Ovary (tissue), 9 donors: ENCODE data around the gene FBXO7. TPM values are rescaled to one million over a fixed set of nuclear protein-coding genes. Genes with fewer than 3 reads are reported as not detected.

Experiments used
- DNase-seq, 5 donors: peaks; one replicate each; pipeline ENCODE4 v3.0.0-alpha.2; 2019 to 2020
- H3K27ac ChIP-seq, 2 donors: fragments of 200-600 bp; one replicate each; pipeline versions ENCODE4 v1.5.1 to v1.8.0; 2019 to 2022
- H3K27me3 ChIP-seq: fragments of 200-600 bp; one replicate; pipeline ENCODE4 v1.8.0; 2022
- H3K36me3 ChIP-seq: fragments of 200-600 bp; sonication (generic); one replicate; pipeline ENCODE4 v1.5.1; 2019
- H3K4me1 ChIP-seq: one replicate; pipeline ENCODE4 v1.8.1; 2013; ENCODE audit warnings: mild to moderate bottlenecking, moderate library complexity; ENCODE audit not compliant: insufficient read depth
- H3K4me3 ChIP-seq: fragments of 200-600 bp; sonication (generic); one replicate; pipeline ENCODE4 v1.5.1; 2017
- H3K9me3 ChIP-seq, 2 donors: fragments of 200-600 bp in 1 of 2; sonication (generic) in 1 of 2; one replicate each; pipeline versions ENCODE4 v1.5.1 to v1.8.1; 2013 to 2019; ENCODE audit warnings: mild to moderate bottlenecking in 1 of 2, moderate library complexity in 1 of 2
- EP300 ChIP-seq: sonication (generic); formaldehyde crosslinking; IDR thresholded peaks from one replicate; pipeline ENCODE4 v1.6.1; 2017; ENCODE audit warnings: antibody characterized with exemption
- POLR2A ChIP-seq: fragments of 450-650 bp; IDR thresholded peaks from one replicate; pipeline ENCODE4 v1.6.1; 2017; ENCODE audit warnings: antibody characterized with exemption, mild to moderate bottlenecking, moderate library complexity
- WGBS, 3 donors: extraction: QIAGEN DNeasy Blood & Tissue Kit in 1 of 3; methylation state at CpG; one replicate each; pipeline versions ENCODE4 v1.1.5 to v1.1.7; 2013 to 2017; 5-methylcytosine and 5-hydroxymethylcytosine counted together
- intact Hi-C, 4 donors: fragments of 100-400 bp; cut with DNase I; formaldehyde crosslinking; loops; one replicate each; pipeline versions ENCODE4 v1.11.0 to v1.15.1; 2022 to 2023
- polyA plus RNA-seq, 2 donors: library from polyadenylated mRNA; stranded (reverse); fragments of 200-250 nt in 1 of 2; fragments of 350-450 nt in 1 of 2; fragmentation: Illumina TruSeq in 1 of 2; extraction: RNeasy Lipid Tissue Mini Kit (QIAGEN cat#74804) in 1 of 2; gene quantifications; one replicate each; pipeline ENCODE4 v1.2.3, GENCODE V29; 2013 to 2014
- total RNA-seq, 7 donors: library from RNA; depleted of rRNA in 2 of 7; stranded (reverse); fragments of >200 nt in 2 of 7; fragmentation: NEBNext Ultra II Directional in 3 of 7; extraction: Animal tissue kit (Norgen Biotek cat#: 25700) in 3 of 7; gene quantifications; one replicate each; pipeline versions ENCODE4 v1.1.0 to v1.2.4, GENCODE V29; 2016 to 2023
- TF ChIP-seq, protein P1 (sequence below), 3 donors: fragments of 450-650 bp in 2 of 3; fragments of 200-600 bp in 1 of 3; IDR thresholded peaks; one replicate each; pipeline versions ENCODE4 v1.5.1 to v1.8.0; 2016 to 2022; ENCODE audit warnings: antibody characterized with exemption in 3 of 3, mild to moderate bottlenecking in 1 of 3
- donor health status: DM: no; HTN: no; CAD: no; lungs with moderate emphysema.
- donor health status: DM: no; HTN: no; CAD: no.
- donor health status: Bipolar disorder and iron deficiency.
- donor health status: DM: yes; HTN: yes; CAD: no.
- donor health status: DM: no; HTN: no; CAD: no.
- donor health status: DM: yes; HTN: yes; CAD: no.

The FBXO7 gene
- total and polyA plus RNA-seq, 9 donors = 69.7 to 151 (median 85.6) TPM

DNA sequence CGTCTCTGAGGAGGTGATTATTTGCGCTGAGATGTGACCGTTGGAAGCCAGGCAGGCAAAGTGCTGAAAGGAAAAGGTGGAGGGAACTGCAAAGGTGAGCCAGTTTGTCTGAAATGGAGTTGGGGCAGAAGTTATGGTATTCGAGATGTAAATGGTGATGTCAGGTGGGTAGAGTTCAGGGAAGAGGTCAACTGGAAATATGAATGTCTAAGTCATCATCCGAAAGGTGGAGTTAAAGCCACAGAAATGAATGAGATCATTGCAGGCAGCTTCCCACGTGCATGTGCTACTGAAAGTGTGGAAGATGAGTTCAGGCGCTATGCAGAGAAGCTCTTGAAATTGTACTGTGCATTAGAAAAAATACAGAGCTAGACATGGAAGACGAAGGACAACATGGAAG, 8.1 kb upstream of the FBXO7 start:
- Histone ChIP-seq H3K4me1 (no peaks in the 10 kb centered on the region), H3K27ac (no peak overlapping the region), H3K27me3 (no peaks in the 10 kb centered on the region), H3K36me3 (no peaks in the 10 kb centered on the region), H3K4me3 (no peak overlapping the region), H3K9me3 (no peaks in the 10 kb centered on the region)
- intact Hi-C loops = no loop called here
- WGBS, 3 donors = 68 to 70% (median 68%) methylated on average over 8 of the region's 8 CpGs
- TF ChIP-seq, protein P1, sequence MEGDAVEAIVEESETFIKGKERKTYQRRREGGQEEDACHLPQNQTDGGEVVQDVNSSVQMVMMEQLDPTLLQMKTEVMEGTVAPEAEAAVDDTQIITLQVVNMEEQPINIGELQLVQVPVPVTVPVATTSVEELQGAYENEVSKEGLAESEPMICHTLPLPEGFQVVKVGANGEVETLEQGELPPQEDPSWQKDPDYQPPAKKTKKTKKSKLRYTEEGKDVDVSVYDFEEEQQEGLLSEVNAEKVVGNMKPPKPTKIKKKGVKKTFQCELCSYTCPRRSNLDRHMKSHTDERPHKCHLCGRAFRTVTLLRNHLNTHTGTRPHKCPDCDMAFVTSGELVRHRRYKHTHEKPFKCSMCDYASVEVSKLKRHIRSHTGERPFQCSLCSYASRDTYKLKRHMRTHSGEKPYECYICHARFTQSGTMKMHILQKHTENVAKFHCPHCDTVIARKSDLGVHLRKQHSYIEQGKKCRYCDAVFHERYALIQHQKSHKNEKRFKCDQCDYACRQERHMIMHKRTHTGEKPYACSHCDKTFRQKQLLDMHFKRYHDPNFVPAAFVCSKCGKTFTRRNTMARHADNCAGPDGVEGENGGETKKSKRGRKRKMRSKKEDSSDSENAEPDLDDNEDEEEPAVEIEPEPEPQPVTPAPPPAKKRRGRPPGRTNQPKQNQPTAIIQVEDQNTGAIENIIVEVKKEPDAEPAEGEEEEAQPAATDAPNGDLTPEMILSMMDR (IDR thresholded peaks at IDR 0.05) = no peak
- TF ChIP-seq EP300 (no peak), POLR2A (no peak)
- DNase-seq = no peak

DNA sequence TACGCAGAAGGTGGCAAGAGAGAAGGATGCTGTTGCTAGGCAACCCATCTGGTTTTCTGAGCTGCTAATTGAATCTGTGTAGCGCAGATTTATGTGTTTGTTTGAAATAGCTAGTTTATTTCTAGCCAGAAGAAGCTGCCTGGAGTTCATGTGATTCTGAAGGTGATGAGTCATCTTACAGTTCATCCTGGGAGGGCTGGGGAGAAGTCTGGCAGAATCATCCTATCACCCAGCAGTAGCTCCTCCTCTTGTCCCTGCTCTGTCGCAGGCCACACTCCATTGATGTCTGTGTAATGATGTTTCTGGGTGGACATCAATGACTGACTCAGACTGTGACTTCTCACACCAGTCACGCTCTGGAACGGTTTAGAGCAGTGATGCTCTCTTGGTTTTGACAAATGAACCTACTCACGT, 4.8 kb upstream of the FBXO7 start:
- Histone ChIP-seq H3K4me1 (peaks cover 1% of the 10 kb centered on the region), H3K27ac (no peak overlapping the region), H3K36me3 (no peaks in the 10 kb centered on the region), H3K4me3 (no peak overlapping the region), H3K9me3 (no peaks in the 10 kb centered on the region), H3K27me3 (no peaks in the 10 kb centered on the region)
- TF ChIP-seq EP300 (no peak), POLR2A (no peak)
- TF ChIP-seq, protein P1 (IDR thresholded peaks at IDR 0.05) = no peak
- WGBS, 3 donors = 18 to 32% (median 24%) methylated on average over 6 of the region's 6 CpGs
- intact Hi-C loops = loop anchor here in 1 of 4 donors (10.0 kb wide), 1 partner anchor 735 kb away; no protein-coding TSS in a partner anchor
- DNase-seq = no peak

DNA sequence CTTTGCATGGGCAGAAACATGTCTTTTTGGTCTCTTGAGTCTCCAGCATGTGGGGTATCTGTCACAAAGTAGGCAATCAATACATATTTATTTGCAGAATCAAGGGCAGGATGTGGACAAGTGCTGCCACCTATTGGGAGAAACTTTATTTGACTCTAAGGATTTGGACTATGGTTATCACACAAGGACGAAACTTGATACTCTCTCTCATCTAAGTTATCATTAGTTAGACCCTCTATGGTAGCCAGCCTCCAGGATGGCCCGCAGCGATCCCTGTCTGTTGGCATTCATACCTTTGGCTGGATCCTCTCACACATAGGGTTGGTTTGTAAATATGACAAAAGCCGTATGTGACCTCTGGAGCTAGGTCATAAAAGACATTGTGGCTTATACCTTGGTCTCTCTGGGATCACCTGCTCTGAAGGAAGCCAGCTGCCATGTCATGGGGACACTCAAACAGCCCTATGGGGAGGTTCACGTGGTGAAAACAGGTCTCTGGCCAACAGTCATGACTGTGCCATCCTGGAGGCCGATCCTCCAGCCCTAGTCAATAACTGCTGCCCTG, 1.1 kb upstream of the FBXO7 start:
- intact Hi-C loops = loop anchor here in 1 of 4 donors (10.0 kb wide), 1 partner anchor 739 kb away; no protein-coding TSS in a partner anchor

DNA sequence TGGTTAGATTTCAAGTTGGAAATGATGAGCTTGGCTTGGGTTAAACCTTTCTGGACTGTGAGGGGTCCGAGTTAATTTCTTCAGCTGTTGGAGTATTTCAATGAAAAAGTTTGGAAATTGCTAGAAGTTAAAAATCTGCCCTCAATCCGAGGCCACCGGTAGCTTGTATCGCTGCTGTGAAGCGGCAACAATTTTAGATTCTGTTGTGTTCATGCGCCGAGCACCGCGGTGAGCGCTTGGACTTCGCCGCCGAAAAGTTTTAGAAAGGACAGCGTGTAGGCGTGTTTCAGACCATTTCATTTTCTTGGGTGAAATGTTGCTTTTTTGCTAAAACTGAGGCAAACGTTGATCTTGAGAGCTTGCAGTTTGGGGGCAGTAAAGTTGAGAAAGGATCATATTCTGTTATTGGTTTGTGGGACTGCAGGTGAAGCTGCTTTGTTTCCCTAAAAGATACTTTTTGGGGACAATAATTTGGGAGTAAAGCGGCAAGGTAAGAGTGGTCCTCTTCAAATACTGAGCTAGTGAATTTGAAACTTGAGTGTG, 928 bp downstream of the FBXO7 start:
- DNase-seq = peak; percentile 16 to 51 (median 38)
- H3K4me3 ChIP-seq = peak overlapping the region; percentile 59
- no peaks in the 10 kb centered on the region for H3K36me3 ChIP-seq
- 0 to 1% (median 1%) methylated on average over 17 of the region's 17 CpGs for WGBS, 3 donors
- no peaks in the 10 kb centered on the region for H3K9me3 ChIP-seq
- peaks cover 7% of the 10 kb centered on the region for H3K4me1 ChIP-seq
- H3K27ac ChIP-seq = peak overlapping the region; percentile 92 to 97
- intact Hi-C loops = loop anchor here in 1 of 4 donors (10.0 kb wide), 1 partner anchor 741 kb away; no protein-coding TSS in a partner anchor
- TF ChIP-seq, protein P1 (IDR thresholded peaks at IDR 0.05) = no peak
- no peak for TF ChIP-seq POLR2A
- no peak for TF ChIP-seq EP300
- H3K27me3 ChIP-seq = no peaks in the 10 kb centered on the region

More for the DNA sequence above, 1.1 kb upstream of the FBXO7 start:
- H3K4me3 ChIP-seq = no peak overlapping the region
- H3K4me1 ChIP-seq = peaks cover 5% of the 10 kb centered on the region
- H3K9me3 ChIP-seq = no peaks in the 10 kb centered on the region
- peak; percentile 10 to 38 (median 30) for DNase-seq
- TF ChIP-seq, protein P1 (IDR thresholded peaks at IDR 0.05) = peak in 2 of 3 donors; percentile 32 to 34
- TF ChIP-seq POLR2A (no peak), EP300 (no peak)
- no peaks in the 10 kb centered on the region for H3K27me3 ChIP-seq
- 30 to 40% (median 36%) methylated on average over 6 of the region's 6 CpGs for WGBS, 3 donors
- no peaks in the 10 kb centered on the region for H3K36me3 ChIP-seq
- no peak overlapping the region for H3K27ac ChIP-seq
